ENCODE results near the gene RAB33A.

- no peak for TF ChIP-seq CTCF (IDR thresholded peaks at IDR 0.05; ENCODE audit: insufficient read depth, low read length)
- no peak for TF ChIP-seq REST (IDR thresholded peaks at IDR 0.05; ENCODE audit: insufficient replicate concordance, low read depth)
Measured at GRCh38 chrX:130172127-130172845, 524 bp downstream of the RAB33A start.

Measured in HL-60 (cell line).